GM12878 (cell line): ENCODE measurements around the gene RRBP1.

Source experiments
- CHD2 ChIP-seq: IDR thresholded peaks from 2 replicates; pipeline ENCODE4 v1.6.1; 2011; ENCODE audit warnings: low read depth, low read length, improper control_type of control experiment, borderline replicate concordance
- CREB1 ChIP-seq: IDR thresholded peaks from 2 replicates; pipeline ENCODE4 v1.6.1; 2012; ENCODE audit warnings: low read depth, mild to moderate bottlenecking, inconsistent platforms
- FOXM1 ChIP-seq: IDR thresholded peaks from 2 replicates; pipeline ENCODE4 v1.6.1; 2012; ENCODE audit warnings: low read depth, mild to moderate bottlenecking, inconsistent platforms, low read length, moderate library complexity
- NFYB ChIP-seq: IDR thresholded peaks from 2 replicates; pipeline ENCODE4 v1.6.1; 2011; ENCODE audit warnings: low read depth, mild to moderate bottlenecking, low read length, improper control_type of control experiment, moderate library complexity; ENCODE audit not compliant: insufficient read depth
- SIN3A ChIP-seq: IDR thresholded peaks from 2 replicates; pipeline ENCODE4 v1.6.1; 2012; ENCODE audit warnings: low read depth, low read length, improper control_type of control experiment
- STAT1 ChIP-seq: fragments of 450-650 bp; conservative IDR thresholded peaks from 2 replicates; pipeline ENCODE4 v1.6.1; 2014; ENCODE audit warnings: antibody characterized with exemption, mild to moderate bottlenecking
- TF ChIP-seq, protein P1 (sequence below), 3 experiments: IDR thresholded peaks in 2 of 3; conservative IDR thresholded peaks in 1 of 3; 2 replicates each; pipeline ENCODE4 v1.5.1; 2011; ENCODE audit warnings: low read depth in 3 of 3, low read length in 3 of 3, mild to moderate bottlenecking in 3 of 3, control low read depth in 2 of 3, moderate library complexity in 2 of 3, inconsistent platforms in 1 of 3, mixed read lengths in 1 of 3; ENCODE audit not compliant: control insufficient read depth in 2 of 3, insufficient read depth in 1 of 3; ENCODE audit errors: extremely low read depth in 1 of 3
- TF ChIP-seq, protein P2 (sequence below): IDR thresholded peaks from 2 replicates; pipeline ENCODE4 v1.6.1; 2011; ENCODE audit warnings: low read depth, low read length, improper control_type of control experiment, borderline replicate concordance
- TF ChIP-seq, protein P3 (sequence below): fragments of 450-650 bp; IDR thresholded peaks from 2 replicates; pipeline ENCODE4 v1.6.1; 2018; ENCODE audit warnings: mild to moderate bottlenecking, low read depth, moderate library complexity; ENCODE audit not compliant: partially characterized antibody
- TF ChIP-seq, protein P4 (sequence below): IDR thresholded peaks from 2 replicates; pipeline ENCODE4 v1.6.1; 2012; ENCODE audit warnings: mild to moderate bottlenecking, low read depth, low read length
- TF ChIP-seq, protein P5 (sequence below): IDR thresholded peaks from 2 replicates; pipeline ENCODE4 v1.6.1; 2011; ENCODE audit warnings: low read depth, mild to moderate bottlenecking, low read length, moderate library complexity, borderline replicate concordance; ENCODE audit errors: extremely low read depth
- TF ChIP-seq, protein P6 (sequence below): fragments of 150-350 bp; IDR thresholded peaks from 2 replicates; pipeline ENCODE4 v1.6.1; 2016; ENCODE audit warnings: low read depth, low read length

DNA sequence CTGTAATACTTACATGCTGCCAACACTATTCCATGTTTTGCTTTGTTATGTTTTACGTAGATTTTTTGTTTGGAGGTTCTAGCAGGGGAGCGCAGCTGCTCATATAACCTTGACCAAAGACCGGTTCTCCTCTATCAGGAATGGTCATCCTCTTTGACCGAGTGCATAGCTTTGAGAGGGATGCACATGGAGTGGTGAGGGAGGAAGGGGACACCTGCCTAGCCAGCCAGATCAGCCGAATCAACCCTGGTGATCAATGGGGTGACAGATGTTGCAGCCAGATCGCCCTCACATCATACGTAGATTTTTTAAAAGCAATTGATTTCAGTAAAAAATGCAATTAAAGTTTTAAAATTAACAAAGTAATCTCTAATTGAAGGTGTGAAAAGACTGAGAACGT lies 105.8 kb downstream of the RRBP1 start:
- TF ChIP-seq SIN3A (no peak), CHD2 (no peak), FOXM1 (no peak), NFYB (no peak), STAT1 (no peak), CREB1 (no peak)
- TF ChIP-seq, protein P1, sequence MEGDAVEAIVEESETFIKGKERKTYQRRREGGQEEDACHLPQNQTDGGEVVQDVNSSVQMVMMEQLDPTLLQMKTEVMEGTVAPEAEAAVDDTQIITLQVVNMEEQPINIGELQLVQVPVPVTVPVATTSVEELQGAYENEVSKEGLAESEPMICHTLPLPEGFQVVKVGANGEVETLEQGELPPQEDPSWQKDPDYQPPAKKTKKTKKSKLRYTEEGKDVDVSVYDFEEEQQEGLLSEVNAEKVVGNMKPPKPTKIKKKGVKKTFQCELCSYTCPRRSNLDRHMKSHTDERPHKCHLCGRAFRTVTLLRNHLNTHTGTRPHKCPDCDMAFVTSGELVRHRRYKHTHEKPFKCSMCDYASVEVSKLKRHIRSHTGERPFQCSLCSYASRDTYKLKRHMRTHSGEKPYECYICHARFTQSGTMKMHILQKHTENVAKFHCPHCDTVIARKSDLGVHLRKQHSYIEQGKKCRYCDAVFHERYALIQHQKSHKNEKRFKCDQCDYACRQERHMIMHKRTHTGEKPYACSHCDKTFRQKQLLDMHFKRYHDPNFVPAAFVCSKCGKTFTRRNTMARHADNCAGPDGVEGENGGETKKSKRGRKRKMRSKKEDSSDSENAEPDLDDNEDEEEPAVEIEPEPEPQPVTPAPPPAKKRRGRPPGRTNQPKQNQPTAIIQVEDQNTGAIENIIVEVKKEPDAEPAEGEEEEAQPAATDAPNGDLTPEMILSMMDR (IDR thresholded peaks at IDR 0.05 in 2 of 3, conservative IDR thresholded peaks at IDR 0.05 in 1 of 3; ENCODE audit: control insufficient read depth in 2 of 3, extremely low read depth in 1 of 3, insufficient read depth in 1 of 3, low read depth in 3 of 3, low read length in 3 of 3) = no peak
- TF ChIP-seq, protein P2, sequence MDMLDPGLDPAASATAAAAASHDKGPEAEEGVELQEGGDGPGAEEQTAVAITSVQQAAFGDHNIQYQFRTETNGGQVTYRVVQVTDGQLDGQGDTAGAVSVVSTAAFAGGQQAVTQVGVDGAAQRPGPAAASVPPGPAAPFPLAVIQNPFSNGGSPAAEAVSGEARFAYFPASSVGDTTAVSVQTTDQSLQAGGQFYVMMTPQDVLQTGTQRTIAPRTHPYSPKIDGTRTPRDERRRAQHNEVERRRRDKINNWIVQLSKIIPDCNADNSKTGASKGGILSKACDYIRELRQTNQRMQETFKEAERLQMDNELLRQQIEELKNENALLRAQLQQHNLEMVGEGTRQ = no peak
- TF ChIP-seq, protein P3, sequence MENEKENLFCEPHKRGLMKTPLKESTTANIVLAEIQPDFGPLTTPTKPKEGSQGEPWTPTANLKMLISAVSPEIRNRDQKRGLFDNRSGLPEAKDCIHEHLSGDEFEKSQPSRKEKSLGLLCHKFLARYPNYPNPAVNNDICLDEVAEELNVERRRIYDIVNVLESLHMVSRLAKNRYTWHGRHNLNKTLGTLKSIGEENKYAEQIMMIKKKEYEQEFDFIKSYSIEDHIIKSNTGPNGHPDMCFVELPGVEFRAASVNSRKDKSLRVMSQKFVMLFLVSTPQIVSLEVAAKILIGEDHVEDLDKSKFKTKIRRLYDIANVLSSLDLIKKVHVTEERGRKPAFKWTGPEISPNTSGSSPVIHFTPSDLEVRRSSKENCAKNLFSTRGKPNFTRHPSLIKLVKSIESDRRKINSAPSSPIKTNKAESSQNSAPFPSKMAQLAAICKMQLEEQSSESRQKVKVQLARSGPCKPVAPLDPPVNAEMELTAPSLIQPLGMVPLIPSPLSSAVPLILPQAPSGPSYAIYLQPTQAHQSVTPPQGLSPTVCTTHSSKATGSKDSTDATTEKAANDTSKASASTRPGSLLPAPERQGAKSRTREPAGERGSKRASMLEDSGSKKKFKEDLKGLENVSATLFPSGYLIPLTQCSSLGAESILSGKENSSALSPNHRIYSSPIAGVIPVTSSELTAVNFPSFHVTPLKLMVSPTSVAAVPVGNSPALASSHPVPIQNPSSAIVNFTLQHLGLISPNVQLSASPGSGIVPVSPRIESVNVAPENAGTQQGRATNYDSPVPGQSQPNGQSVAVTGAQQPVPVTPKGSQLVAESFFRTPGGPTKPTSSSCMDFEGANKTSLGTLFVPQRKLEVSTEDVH = no peak
- TF ChIP-seq, protein P4, sequence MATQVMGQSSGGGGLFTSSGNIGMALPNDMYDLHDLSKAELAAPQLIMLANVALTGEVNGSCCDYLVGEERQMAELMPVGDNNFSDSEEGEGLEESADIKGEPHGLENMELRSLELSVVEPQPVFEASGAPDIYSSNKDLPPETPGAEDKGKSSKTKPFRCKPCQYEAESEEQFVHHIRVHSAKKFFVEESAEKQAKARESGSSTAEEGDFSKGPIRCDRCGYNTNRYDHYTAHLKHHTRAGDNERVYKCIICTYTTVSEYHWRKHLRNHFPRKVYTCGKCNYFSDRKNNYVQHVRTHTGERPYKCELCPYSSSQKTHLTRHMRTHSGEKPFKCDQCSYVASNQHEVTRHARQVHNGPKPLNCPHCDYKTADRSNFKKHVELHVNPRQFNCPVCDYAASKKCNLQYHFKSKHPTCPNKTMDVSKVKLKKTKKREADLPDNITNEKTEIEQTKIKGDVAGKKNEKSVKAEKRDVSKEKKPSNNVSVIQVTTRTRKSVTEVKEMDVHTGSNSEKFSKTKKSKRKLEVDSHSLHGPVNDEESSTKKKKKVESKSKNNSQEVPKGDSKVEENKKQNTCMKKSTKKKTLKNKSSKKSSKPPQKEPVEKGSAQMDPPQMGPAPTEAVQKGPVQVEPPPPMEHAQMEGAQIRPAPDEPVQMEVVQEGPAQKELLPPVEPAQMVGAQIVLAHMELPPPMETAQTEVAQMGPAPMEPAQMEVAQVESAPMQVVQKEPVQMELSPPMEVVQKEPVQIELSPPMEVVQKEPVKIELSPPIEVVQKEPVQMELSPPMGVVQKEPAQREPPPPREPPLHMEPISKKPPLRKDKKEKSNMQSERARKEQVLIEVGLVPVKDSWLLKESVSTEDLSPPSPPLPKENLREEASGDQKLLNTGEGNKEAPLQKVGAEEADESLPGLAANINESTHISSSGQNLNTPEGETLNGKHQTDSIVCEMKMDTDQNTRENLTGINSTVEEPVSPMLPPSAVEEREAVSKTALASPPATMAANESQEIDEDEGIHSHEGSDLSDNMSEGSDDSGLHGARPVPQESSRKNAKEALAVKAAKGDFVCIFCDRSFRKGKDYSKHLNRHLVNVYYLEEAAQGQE = no peak
- TF ChIP-seq, protein P5, sequence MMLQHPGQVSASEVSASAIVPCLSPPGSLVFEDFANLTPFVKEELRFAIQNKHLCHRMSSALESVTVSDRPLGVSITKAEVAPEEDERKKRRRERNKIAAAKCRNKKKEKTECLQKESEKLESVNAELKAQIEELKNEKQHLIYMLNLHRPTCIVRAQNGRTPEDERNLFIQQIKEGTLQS = no peak
- TF ChIP-seq, protein P6, sequence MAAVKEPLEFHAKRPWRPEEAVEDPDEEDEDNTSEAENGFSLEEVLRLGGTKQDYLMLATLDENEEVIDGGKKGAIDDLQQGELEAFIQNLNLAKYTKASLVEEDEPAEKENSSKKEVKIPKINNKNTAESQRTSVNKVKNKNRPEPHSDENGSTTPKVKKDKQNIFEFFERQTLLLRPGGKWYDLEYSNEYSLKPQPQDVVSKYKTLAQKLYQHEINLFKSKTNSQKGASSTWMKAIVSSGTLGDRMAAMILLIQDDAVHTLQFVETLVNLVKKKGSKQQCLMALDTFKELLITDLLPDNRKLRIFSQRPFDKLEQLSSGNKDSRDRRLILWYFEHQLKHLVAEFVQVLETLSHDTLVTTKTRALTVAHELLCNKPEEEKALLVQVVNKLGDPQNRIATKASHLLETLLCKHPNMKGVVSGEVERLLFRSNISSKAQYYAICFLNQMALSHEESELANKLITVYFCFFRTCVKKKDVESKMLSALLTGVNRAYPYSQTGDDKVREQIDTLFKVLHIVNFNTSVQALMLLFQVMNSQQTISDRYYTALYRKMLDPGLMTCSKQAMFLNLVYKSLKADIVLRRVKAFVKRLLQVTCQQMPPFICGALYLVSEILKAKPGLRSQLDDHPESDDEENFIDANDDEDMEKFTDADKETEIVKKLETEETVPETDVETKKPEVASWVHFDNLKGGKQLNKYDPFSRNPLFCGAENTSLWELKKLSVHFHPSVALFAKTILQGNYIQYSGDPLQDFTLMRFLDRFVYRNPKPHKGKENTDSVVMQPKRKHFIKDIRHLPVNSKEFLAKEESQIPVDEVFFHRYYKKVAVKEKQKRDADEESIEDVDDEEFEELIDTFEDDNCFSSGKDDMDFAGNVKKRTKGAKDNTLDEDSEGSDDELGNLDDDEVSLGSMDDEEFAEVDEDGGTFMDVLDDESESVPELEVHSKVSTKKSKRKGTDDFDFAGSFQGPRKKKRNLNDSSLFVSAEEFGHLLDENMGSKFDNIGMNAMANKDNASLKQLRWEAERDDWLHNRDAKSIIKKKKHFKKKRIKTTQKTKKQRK = no peak
